GM08714 (cell line): Measurements from ENCODE around the gene PCED1B.

Source experiments
- H3K4me3 ChIP-seq: fragments of 200-500 bp; sonication (Bioruptor generic); 2 replicates; pipeline ENCODE4 v1.5.1; 2014; ENCODE audit warnings: mild to moderate bottlenecking, low read length, inconsistent platforms
- ZNF274 ChIP-seq: IDR thresholded peaks from 2 replicates; pipeline ENCODE4 v1.6.1; 2012; ENCODE audit warnings: mild to moderate bottlenecking, low read depth, low read length

PCED1B gene

GRCh38 chr12:47238669-47239114, 159.3 kb downstream of the PCED1B start:
- no peak for TF ChIP-seq ZNF274
- H3K4me3 ChIP-seq = no peak overlapping the region

GRCh38 chr12:47242426-47242825, 163.0 kb downstream of the PCED1B start:
- no peak for TF ChIP-seq ZNF274
- no peak overlapping the region for H3K4me3 ChIP-seq

- no peak overlapping the region for H3K4me3 ChIP-seq
- TF ChIP-seq ZNF274 = no peak
Observed at GRCh38 chr12:47244835-47245234, 165.4 kb downstream of the PCED1B start.

GRCh38 chr12:47245623-47246022, 166.2 kb downstream of the PCED1B start:
- TF ChIP-seq ZNF274 = no peak
- no peak overlapping the region for H3K4me3 ChIP-seq

- no peak for TF ChIP-seq ZNF274
- no peak overlapping the region for H3K4me3 ChIP-seq
Observed at GRCh38 chr12:47247418-47247817, 168.0 kb downstream of the PCED1B start.

- no peak overlapping the region for H3K4me3 ChIP-seq
- no peak for TF ChIP-seq ZNF274
Observed at GRCh38 chr12:47249082-47249481, 169.7 kb downstream of the PCED1B start.

GRCh38 chr12:47249719-47250357, 170.4 kb downstream of the PCED1B start:
- no peak overlapping the region for H3K4me3 ChIP-seq
- TF ChIP-seq ZNF274 = no peak

GRCh38 chr12:47251919-47252318, 172.5 kb downstream of the PCED1B start:
- no peak for TF ChIP-seq ZNF274
- H3K4me3 ChIP-seq = no peak overlapping the region

GRCh38 chr12:47264951-47265350, 185.5 kb downstream of the PCED1B start:
- TF ChIP-seq ZNF274 = no peak
- no peak overlapping the region for H3K4me3 ChIP-seq

- no peak overlapping the region for H3K4me3 ChIP-seq
- TF ChIP-seq ZNF274 = no peak
Observed at GRCh38 chr12:47265391-47265790, 186.0 kb downstream of the PCED1B start.

- H3K4me3 ChIP-seq = no peak overlapping the region
- no peak for TF ChIP-seq ZNF274
Observed at GRCh38 chr12:47267571-47267970, 188.2 kb downstream of the PCED1B start.

GRCh38 chr12:47268501-47269454, 189.4 kb downstream of the PCED1B start:
- TF ChIP-seq ZNF274 = no peak
- no peak overlapping the region for H3K4me3 ChIP-seq

- H3K4me3 ChIP-seq = no peak overlapping the region
- TF ChIP-seq ZNF274 = no peak
Observed at GRCh38 chr12:47269916-47270315, 190.5 kb downstream of the PCED1B start.

- no peak overlapping the region for H3K4me3 ChIP-seq
- no peak for TF ChIP-seq ZNF274
Observed at GRCh38 chr12:47270782-47271664, 191.6 kb downstream of the PCED1B start.
